HEK293 (cell line): ENCODE measurements around the gene PDIA4.
A peak's percentile ranks its signal among the peaks of the same experiment; 100 is the strongest.

ENCODE experiments used
- CTCF ChIA-PET: fragments of 350-600 bp; formaldehyde crosslinking; extraction: SDS; loops from one replicate; lab custom pipeline; 2021; ENCODE audit warnings: antibody characterized with exemption; lab: Yijun Ruan, JAX
- POLR2A ChIA-PET: fragments of 300-600 bp; formaldehyde crosslinking; extraction: SDS; loops from one replicate; lab custom pipeline; 2020; ENCODE audit warnings: antibody characterized with exemption, inconsistent platforms; lab: Yijun Ruan, JAX
- H3K27ac ChIP-seq: fragments of 200-500 bp; sonication (Bioruptor generic); 2 replicates; pipeline ENCODE4 v1.5.1; 2014; ENCODE audit warnings: low read depth, low read length, control low read depth, inconsistent platforms; ENCODE audit errors: extremely low read depth
- H3K36me3 ChIP-seq, 2 experiments: fragments of 200-500 bp in 1 of 2; sonication (Bioruptor generic) in 1 of 2; 1 replicate in 1 of 2; 2 replicates in 1 of 2; pipeline ENCODE4 v1.5.1; 2014 to 2017; ENCODE audit warnings: inconsistent platforms in 2 of 2, low read length in 2 of 2; ENCODE audit not compliant: control insufficient read depth in 2 of 2, insufficient read depth in 1 of 2
- H3K4me1 ChIP-seq: fragments of 200-500 bp; sonication (Bioruptor generic); 2 replicates; pipeline ENCODE4 v1.5.1; 2014; ENCODE audit warnings: mild to moderate bottlenecking, low read length, inconsistent platforms; ENCODE audit not compliant: control insufficient read depth, insufficient read depth
- H3K4me3 ChIP-seq: 2 replicates; pipeline ENCODE4 v1.5.1; 2011; ENCODE audit warnings: low read depth, mild to moderate bottlenecking, control low read depth, low read length, moderate library complexity
- H3K9me3 ChIP-seq: fragments of 200-500 bp; sonication (Bioruptor generic); 2 replicates; pipeline ENCODE4 v1.5.1; 2014; ENCODE audit warnings: low read depth, low read length, inconsistent platforms; ENCODE audit not compliant: control insufficient read depth, insufficient read depth
- KLF10 ChIP-seq: fragments of 450-650 bp; IDR thresholded peaks from 2 replicates; pipeline ENCODE4 v1.5.1; 2018; ENCODE audit warnings: missing biosample characterization, mild to moderate bottlenecking, missing genetic modification characterization
- KLF8 ChIP-seq: fragments of 450-650 bp; formaldehyde crosslinking; IDR thresholded peaks from 2 replicates; pipeline ENCODE4 v1.5.1; 2016; ENCODE audit warnings: missing biosample characterization, missing genetic modification characterization
- REPIN1 ChIP-seq: fragments of 450-650 bp; formaldehyde crosslinking; IDR thresholded peaks from 2 replicates; pipeline ENCODE4 v1.5.1; 2017; ENCODE audit warnings: missing biosample characterization, missing genetic modification characterization, low read depth
- SP7 ChIP-seq: fragments of 450-650 bp; formaldehyde crosslinking; IDR thresholded peaks from 2 replicates; pipeline ENCODE4 v1.5.1; 2016; ENCODE audit warnings: missing biosample characterization, missing genetic modification characterization
- YY2 ChIP-seq: fragments of 450-650 bp; formaldehyde crosslinking; IDR thresholded peaks from 2 replicates; pipeline ENCODE4 v1.5.1; 2016; ENCODE audit warnings: missing biosample characterization, missing genetic modification characterization
- ZBTB17 ChIP-seq: fragments of 450-650 bp; formaldehyde crosslinking; IDR thresholded peaks from 2 replicates; pipeline ENCODE4 v1.5.1; 2016; ENCODE audit warnings: missing biosample characterization, missing genetic modification characterization
- ZBTB21 ChIP-seq: fragments of 450-650 bp; formaldehyde crosslinking; IDR thresholded peaks from 2 replicates; pipeline ENCODE4 v1.5.1; 2017; ENCODE audit warnings: missing biosample characterization, missing genetic modification characterization
- ZBTB8A ChIP-seq: fragments of 450-650 bp; formaldehyde crosslinking; IDR thresholded peaks from 2 replicates; pipeline ENCODE4 v1.5.1; 2016; ENCODE audit warnings: missing biosample characterization, missing genetic modification characterization
- ZEB2 ChIP-seq: fragments of 450-650 bp; formaldehyde crosslinking; IDR thresholded peaks from 2 replicates; pipeline ENCODE4 v1.5.1; 2016; ENCODE audit warnings: missing biosample characterization, missing genetic modification characterization
- ZFP69B ChIP-seq: fragments of 450-650 bp; formaldehyde crosslinking; IDR thresholded peaks from 2 replicates; pipeline ENCODE4 v1.5.1; 2016; ENCODE audit warnings: missing biosample characterization, missing genetic modification characterization
- ZNF10 ChIP-seq: fragments of 450-650 bp; formaldehyde crosslinking; IDR thresholded peaks from 2 replicates; pipeline ENCODE4 v1.5.1; 2017; ENCODE audit warnings: missing biosample characterization, missing genetic modification characterization
- ZNF132 ChIP-seq: fragments of 450-650 bp; formaldehyde crosslinking; IDR thresholded peaks from 2 replicates; pipeline ENCODE4 v1.5.1; 2017; ENCODE audit warnings: missing biosample characterization, missing genetic modification characterization, borderline replicate concordance
- ZNF211 ChIP-seq: fragments of 450-650 bp; formaldehyde crosslinking; IDR thresholded peaks from 2 replicates; pipeline ENCODE4 v1.5.1; 2016; ENCODE audit warnings: low read depth, missing biosample characterization, missing genetic modification characterization
- ZNF350 ChIP-seq: fragments of 450-650 bp; formaldehyde crosslinking; IDR thresholded peaks from 2 replicates; pipeline ENCODE4 v1.5.0; 2017; ENCODE audit warnings: missing biosample characterization, mild to moderate bottlenecking, missing genetic modification characterization
- ZNF366 ChIP-seq: fragments of 450-650 bp; formaldehyde crosslinking; conservative IDR thresholded peaks from 2 replicates; pipeline ENCODE4 v1.5.1; 2016; ENCODE audit warnings: missing biosample characterization, missing genetic modification characterization
- ZNF501 ChIP-seq: fragments of 450-650 bp; formaldehyde crosslinking; IDR thresholded peaks from 2 replicates; pipeline ENCODE4 v1.5.1; 2016; ENCODE audit warnings: missing biosample characterization, missing genetic modification characterization
- ZNF521 ChIP-seq: fragments of 450-650 bp; formaldehyde crosslinking; IDR thresholded peaks from 2 replicates; pipeline ENCODE4 v1.5.1; 2017; ENCODE audit warnings: missing biosample characterization, mild to moderate bottlenecking, missing genetic modification characterization
- ZNF529 ChIP-seq: fragments of 450-650 bp; formaldehyde crosslinking; IDR thresholded peaks from 2 replicates; pipeline ENCODE4 v1.5.1; 2017; ENCODE audit warnings: missing genetic modification characterization, missing biosample characterization; ENCODE audit not compliant: insufficient replicate concordance
- ZNF76 ChIP-seq: fragments of 450-650 bp; formaldehyde crosslinking; IDR thresholded peaks from 2 replicates; pipeline ENCODE4; 2016; ENCODE audit warnings: low read depth, missing biosample characterization, missing genetic modification characterization, borderline replicate concordance
- TF ChIP-seq, protein P1 (sequence below): fragments of 450-650 bp; formaldehyde crosslinking; IDR thresholded peaks from 2 replicates; pipeline ENCODE4 v1.5.1; 2016; ENCODE audit warnings: missing biosample characterization, missing genetic modification characterization, low read depth
- TF ChIP-seq, protein P2 (sequence below): fragments of 450-650 bp; formaldehyde crosslinking; IDR thresholded peaks from 2 replicates; pipeline ENCODE4 v1.5.1; 2017; ENCODE audit warnings: missing biosample characterization, missing genetic modification characterization

Gene PDIA4

DNA sequence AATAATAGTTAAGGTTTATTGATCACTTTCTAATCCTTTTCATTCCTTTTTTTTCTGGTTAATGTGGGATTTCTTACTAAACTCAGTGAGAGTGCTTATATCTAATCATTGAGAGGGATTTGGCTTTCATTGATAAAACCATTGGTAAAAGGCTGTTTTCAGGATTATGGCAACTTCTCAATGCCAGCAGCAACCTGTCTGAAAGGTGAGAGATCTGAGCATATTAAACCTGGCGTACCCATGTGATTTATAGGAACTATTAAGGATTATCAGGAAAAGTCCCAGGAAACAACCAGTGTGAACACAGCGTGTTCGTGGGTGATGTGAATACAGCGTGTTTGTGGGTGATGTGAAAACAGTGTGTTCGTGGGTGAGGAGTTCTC is 65.9 kb downstream of the PDIA4 start (continued):
- TF ChIP-seq, protein P1, sequence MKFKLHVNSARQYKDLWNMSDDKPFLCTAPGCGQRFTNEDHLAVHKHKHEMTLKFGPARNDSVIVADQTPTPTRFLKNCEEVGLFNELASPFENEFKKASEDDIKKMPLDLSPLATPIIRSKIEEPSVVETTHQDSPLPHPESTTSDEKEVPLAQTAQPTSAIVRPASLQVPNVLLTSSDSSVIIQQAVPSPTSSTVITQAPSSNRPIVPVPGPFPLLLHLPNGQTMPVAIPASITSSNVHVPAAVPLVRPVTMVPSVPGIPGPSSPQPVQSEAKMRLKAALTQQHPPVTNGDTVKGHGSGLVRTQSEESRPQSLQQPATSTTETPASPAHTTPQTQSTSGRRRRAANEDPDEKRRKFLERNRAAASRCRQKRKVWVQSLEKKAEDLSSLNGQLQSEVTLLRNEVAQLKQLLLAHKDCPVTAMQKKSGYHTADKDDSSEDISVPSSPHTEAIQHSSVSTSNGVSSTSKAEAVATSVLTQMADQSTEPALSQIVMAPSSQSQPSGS (tag by site-specific recombination) = no peak
- TF ChIP-seq ZBTB21 (tag by site-specific recombination) = no peak
- 0 out of 2 replicates have a peak, but pooled peaks have one; percentile 20 for TF ChIP-seq ZNF501
- TF ChIP-seq KLF10 (tag by site-specific recombination) = no peak
- no peak for TF ChIP-seq ZFP69B (tag by site-specific recombination)
- no peak for TF ChIP-seq ZNF10 (tag by site-specific recombination)
- TF ChIP-seq ZNF521 (tag by site-specific recombination) = no peak
- TF ChIP-seq ZNF366 (tag by site-specific recombination) = no peak
- no peak for TF ChIP-seq ZNF76
- no peak for TF ChIP-seq ZNF211 (tag by site-specific recombination)

DNA sequence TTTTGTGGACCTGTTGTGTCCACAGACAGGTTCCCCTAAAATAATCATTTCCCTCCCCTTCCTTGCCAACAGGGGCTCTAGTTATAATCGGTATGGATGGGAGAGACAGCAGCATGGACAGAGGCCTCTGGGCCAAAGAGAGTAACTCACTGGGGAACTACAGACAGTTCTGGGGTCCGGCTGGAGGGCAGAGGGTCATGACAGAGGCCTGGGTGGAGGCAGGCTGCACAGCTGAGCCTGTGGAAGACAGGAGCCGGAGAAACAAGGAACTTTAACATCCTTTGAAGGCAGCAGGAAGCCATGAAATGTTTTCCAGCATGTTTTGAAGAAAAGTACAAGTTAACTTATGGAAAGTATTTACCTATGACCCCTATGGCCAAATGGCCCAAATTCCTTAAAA is 68.6 kb downstream of the PDIA4 start:
- H3K9me3 ChIP-seq = no peaks in the 10 kb centered on the region
- no peaks in the 10 kb centered on the region for H3K4me1 ChIP-seq
- H3K4me3 ChIP-seq = no peak overlapping the region
- no peak for TF ChIP-seq ZNF350 (tag by site-specific recombination)
- TF ChIP-seq ZEB2 = no peak
- no peak for TF ChIP-seq SP7 (tag by site-specific recombination)
- TF ChIP-seq, all 188 proteins: peak for 0
- no peaks in the 10 kb centered on the region for H3K36me3 ChIP-seq
- CTCF ChIA-PET = interaction anchor here (0.6 kb wide), 3 partner anchors 444 to 707 kb away, joined by 3 to 6 read pairs (median 3); no protein-coding TSS in a partner anchor
- no peak overlapping the region for H3K27ac ChIP-seq
- POLR2A ChIA-PET = no interaction called here

DNA sequence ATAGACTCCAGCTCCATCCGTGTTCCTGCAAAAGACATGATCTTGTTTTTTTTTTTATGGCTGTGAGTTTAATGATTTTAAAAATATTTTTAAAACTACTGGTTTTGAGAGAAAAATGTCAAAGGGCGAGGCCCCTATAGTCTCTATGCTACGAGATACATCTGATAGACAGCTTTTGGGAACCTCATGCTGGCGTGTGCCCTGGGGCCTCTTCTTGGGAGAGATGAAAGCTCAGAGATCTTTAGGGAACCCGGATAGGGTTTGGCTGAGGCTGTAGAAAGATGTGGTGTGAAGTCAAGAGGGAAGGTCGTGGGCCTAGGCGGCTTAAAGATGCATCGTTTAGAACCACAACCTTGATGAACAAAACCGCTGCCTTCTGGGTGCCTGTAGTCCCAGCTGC is 70.2 kb downstream of the PDIA4 start:
- no peaks in the 10 kb centered on the region for H3K4me1 ChIP-seq
- CTCF ChIA-PET = interaction anchor here (0.7 kb wide), 2 partner anchors 120 to 169 kb away, joined by 3 to 4 read pairs; no protein-coding TSS in a partner anchor
- no peaks in the 10 kb centered on the region for H3K9me3 ChIP-seq
- H3K27ac ChIP-seq = no peak overlapping the region
- H3K36me3 ChIP-seq = no peaks in the 10 kb centered on the region
- POLR2A ChIA-PET = no interaction called here
- no peak for TF ChIP-seq YY2 (tag by site-specific recombination)
- no peak for TF ChIP-seq ZBTB17 (tag by site-specific recombination)
- TF ChIP-seq, protein P2, sequence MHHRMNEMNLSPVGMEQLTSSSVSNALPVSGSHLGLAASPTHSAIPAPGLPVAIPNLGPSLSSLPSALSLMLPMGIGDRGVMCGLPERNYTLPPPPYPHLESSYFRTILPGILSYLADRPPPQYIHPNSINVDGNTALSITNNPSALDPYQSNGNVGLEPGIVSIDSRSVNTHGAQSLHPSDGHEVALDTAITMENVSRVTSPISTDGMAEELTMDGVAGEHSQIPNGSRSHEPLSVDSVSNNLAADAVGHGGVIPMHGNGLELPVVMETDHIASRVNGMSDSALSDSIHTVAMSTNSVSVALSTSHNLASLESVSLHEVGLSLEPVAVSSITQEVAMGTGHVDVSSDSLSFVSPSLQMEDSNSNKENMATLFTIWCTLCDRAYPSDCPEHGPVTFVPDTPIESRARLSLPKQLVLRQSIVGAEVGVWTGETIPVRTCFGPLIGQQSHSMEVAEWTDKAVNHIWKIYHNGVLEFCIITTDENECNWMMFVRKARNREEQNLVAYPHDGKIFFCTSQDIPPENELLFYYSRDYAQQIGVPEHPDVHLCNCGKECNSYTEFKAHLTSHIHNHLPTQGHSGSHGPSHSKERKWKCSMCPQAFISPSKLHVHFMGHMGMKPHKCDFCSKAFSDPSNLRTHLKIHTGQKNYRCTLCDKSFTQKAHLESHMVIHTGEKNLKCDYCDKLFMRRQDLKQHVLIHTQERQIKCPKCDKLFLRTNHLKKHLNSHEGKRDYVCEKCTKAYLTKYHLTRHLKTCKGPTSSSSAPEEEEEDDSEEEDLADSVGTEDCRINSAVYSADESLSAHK (tag by site-specific recombination) = no peak
- no peak for TF ChIP-seq REPIN1 (tag by site-specific recombination)
- TF ChIP-seq KLF8 (tag by site-specific recombination) = no peak
- TF ChIP-seq ZNF529 (tag by site-specific recombination) = no peak
- no peak for TF ChIP-seq ZBTB8A (tag by site-specific recombination)
- no peak for TF ChIP-seq ZNF132 (tag by site-specific recombination)
- no peak overlapping the region for H3K4me3 ChIP-seq
